ENCODE results near the gene CNKSR3.
"Not testable (repeated sequence)": the region's sequence is repeated elsewhere in the genome, so short reads cannot be mapped to it uniquely, and the experiment has no call there.

Gene CNKSR3

DNA sequence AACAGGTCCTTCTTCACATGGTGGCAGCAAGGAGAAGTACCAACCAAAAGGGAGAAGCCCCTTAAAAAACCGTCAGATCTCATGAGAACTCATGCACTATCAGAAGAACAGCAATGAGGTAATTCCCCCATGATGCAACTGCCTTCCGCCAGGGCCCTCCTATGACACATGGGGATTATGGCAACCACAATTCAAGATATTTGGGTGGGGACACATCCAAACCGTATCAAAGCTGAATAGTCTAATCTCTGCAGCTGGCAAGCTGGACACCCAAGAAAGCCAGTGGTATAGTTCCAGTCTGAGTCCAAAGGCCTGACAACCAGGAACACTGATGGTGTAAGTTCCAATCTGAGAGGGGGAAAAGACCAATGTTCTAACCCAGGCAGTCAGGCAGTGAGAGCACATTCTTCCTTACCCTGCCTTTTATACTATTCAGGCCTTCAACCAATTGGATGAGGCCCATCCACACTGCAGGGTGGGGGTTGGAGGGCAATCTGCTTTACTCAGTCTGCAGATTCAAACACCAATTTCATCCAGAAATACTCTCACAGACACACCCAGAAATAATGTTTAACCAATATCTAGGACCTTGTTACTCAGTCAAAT is 17.9 kb upstream of the CNKSR3 start:
- DNase-seq (ENCODE audit: low read depth): no peak

DNA sequence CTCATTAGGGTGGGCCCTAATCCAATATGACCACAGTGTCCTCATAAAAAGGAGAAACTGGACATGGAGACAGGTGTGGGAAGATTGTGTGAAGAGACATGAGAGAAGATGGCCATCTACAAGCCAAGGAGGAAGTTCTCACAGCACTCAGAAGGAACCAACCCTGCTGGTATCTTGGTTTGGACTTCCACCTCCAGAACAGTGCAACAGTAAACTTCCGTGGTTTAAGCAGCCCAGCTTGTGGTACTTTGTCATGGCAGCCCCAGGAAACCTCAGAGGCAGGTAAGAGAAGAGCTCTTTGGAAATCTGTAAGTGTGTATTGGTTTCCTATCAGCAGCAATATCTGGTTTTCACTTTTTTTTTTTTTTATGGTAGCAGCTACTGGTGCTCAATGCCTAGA is 16.5 kb upstream of the CNKSR3 start:
- no peak for DNase-seq (ENCODE audit: low read depth)

DNA sequence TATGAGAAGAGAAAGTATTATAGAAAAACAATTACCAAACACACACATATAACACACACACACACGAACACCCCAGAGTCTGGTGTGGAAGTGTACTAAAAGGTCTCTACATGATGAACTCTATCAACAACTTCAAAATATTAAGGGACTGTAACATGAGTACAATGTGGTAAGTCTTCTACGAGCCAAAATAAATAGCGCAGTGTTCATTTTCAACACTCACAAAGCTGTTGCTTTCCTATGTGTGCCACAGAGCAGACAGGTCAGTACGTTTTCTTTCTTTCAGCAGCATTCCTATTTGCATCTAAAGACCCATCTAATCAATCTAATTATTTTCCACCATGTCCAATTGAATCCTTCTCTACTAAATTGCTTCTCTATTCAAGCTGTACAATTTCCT is 12.1 kb upstream of the CNKSR3 start:
- DNase-seq (ENCODE audit: low read depth): no peak

DNA sequence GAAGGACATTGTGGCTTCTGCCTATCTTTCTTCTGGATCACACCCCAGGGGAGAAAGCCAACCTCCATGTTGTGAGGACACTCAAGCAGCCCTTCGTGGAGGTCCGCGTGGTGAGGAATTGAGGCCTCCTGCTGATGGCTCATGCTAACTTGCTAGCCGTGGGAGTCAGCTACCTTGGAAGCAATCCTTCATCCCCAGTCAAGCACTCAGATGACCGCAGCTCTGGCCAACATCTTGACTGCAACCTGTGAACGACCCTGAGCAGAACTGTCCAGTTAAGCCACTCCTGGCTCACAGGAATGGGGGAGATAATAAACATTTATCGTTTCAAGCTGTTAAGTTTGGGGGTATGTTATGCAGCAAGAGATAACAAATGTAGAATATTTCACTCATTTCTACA is 10.9 kb upstream of the CNKSR3 start:
- DNase-seq (ENCODE audit: low read depth): no peak

DNA sequence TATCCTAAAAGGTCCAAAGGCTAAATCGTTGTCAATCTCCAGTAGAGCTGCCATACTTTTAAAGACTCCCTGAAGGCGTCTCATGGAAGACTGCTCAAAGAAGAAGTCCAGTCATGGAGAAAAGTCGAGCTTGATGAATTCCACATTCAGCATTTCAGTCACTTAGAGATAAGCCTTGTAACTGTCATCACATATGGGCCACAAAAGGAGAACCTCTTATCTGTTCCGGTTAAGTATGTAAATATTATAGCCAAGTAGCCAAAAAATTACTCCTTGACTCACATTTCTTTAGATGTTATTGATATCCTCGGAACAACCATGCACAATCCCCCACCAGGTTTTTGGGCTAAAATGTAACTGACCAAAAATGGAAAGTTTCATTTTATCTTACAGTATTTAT is 9.8 kb upstream of the CNKSR3 start:
- DNase-seq (ENCODE audit: low read depth): no peak

DNA sequence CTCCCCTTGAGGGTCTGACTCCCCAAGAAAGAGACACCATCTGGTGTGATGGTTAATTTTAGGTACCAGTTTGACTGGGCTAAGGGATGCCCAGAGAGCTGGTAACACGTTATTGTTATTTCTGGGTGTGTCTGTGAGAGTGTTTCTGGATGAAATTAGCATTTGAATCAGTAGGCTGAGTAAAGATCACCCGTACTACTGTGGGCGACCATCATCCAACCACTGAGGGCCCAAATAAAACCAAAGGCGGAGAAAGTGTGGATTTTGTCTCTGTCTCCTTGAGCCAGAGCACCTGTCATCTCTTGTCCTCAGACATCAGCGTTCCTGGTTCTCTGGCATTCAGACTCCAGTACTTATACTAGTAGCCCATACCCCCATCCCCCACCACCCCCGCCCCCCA is 7.9 kb upstream of the CNKSR3 start:
- no peak for DNase-seq (ENCODE audit: low read depth)

DNA sequence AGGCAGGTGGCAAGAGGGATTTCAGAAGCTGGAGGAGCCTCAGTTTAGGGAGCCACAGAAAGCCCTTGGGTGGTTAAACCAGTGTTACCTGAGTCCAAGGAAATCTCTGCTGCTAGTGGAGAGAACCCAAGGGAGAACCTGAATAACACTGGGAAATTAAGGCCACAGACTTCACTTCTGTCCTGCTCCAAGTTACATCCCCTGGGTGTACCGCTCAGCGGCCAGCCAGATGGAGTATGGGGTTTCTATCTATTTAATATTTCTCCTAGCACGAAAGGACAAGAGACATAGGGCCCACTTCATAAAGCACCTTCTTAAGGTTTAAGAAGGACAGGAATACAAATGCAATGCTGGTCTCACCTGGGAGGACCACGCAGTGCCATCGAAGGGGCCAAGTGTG is 5.8 kb upstream of the CNKSR3 start:
- no peak for DNase-seq (ENCODE audit: low read depth)

DNA sequence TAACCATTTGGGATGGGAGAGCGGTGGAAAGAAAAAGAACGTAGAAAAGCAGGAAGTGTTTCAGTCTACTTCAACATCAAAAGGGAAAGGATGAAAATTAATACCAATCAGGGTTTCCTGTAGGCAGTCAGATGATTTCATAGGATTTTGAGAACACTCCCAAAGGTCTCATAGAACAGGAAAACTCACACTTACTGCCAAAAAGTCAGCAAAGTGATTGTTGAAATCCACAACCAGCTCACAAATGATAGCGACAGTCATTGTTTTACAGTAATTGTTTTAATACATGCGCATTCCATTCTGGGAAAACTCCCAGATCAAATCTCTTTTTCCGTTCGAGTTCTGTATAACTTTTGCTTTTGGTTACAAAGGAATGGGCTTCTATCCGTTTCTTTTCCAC is 5.3 kb upstream of the CNKSR3 start:
- DNase-seq (ENCODE audit: low read depth): no peak

DNA sequence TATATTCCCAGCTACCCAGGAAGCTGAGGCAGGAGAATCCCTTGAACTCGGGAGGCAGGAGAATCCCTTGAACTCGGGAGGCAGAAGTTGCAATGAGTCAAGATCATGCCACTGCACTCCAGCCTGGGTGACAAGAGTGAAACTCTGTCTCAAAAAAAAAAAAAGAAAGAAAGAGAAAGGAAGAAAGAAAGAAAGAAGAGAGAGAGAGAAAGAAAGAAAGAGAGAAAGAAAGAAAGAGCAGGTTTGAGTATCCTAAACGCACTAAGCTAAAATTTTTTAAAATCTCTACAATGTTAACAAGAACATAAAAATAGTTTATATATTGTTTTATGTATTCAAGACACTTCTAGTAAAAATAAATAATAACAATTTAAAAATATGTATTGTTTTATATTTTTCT is 4.6 kb upstream of the CNKSR3 start:
- DNase-seq (ENCODE audit: low read depth): not testable (repeated sequence)

DNA sequence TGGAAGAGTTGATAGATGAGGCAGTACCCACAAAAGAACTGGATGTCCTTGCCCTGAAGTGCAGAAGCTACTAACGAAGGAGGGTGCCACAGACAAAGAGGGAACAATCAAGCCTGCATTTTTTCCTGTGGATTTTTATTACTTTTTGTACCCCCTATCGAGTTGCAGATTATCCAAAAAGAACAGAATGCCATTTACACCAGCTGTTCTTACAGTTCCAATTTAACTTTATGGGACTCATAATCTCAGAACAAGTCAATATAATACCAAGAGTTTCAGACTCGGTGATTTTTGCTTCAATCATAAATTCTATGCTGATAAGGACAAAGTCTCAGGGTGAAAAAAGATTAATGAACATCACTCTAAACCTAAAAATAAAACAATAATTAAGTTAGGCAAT is 4.0 kb upstream of the CNKSR3 start:
- no peak for DNase-seq (ENCODE audit: low read depth)

DNA sequence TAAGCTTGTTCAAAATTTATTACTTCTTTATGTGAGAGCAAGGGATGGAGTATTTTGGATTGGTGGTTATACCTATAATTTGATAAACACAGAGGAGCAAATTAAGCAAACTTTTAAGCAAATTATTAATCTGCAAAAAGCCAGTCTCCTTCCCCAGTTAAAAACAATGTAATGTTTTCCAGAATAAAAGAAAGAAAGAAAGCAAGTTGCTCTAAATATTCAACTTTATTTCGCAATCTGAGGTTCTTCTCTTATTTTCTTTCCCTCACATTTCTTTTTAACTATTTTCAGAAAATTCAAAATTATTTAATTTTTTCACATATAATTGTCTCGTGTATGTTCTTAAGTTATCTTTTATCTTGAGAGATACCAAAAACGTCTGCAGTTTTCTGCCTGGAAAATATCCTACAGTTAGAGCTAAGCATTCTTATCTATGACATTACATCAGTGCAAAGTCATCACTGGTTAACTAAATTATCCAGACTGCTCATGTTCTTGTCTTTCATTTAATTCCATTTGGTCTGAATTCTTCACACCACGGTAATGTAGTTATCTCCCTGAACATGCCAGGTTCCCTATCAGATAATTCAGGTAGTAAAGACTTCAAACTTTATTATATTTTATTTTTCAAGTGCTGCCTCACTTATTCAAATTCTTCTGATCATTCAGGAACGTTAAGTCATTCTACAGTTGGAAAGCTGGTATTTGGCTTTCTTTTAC is 3.3 kb upstream of the CNKSR3 start:
- DNase-seq (ENCODE audit: low read depth): no peak

DNA sequence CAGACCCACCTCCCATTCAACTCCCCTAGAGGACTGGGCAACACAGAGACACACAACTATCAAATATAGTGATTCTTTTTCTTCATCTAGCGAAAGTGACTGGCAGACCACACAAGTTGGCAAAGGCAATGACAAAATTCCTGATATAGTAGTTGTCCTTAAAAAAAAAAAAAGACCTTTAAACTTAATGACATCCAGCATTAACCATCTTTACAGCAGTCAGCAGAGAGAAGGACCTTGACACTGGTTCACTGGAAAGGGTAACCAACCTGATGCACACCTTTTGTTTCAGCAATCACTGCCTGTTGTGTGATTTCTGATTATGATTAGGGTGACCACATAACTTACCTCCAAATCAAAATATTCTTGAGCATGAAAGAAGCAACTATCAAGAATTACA is 1.7 kb upstream of the CNKSR3 start:
- DNase-seq (ENCODE audit: low read depth): no peak

DNA sequence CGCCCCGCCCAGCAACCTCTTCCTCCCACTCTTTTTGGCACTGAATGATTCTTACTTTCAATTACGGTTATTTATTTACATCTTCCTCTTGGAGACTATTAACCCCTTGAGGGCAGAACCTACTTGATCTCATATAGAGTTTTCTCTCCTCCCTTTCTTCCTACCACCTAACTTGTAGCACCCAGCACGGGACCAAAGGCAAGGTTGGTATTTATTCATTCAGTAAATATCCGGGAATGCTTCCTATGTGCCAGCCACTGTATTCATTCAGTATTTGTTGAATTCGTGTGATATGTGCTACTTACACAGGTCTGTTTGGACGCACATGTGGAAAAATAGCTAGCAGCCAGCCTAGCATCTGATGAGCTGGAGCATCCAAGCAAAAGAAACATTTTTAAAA is 1.3 kb upstream of the CNKSR3 start:
- no peak for DNase-seq (ENCODE audit: low read depth)

DNA sequence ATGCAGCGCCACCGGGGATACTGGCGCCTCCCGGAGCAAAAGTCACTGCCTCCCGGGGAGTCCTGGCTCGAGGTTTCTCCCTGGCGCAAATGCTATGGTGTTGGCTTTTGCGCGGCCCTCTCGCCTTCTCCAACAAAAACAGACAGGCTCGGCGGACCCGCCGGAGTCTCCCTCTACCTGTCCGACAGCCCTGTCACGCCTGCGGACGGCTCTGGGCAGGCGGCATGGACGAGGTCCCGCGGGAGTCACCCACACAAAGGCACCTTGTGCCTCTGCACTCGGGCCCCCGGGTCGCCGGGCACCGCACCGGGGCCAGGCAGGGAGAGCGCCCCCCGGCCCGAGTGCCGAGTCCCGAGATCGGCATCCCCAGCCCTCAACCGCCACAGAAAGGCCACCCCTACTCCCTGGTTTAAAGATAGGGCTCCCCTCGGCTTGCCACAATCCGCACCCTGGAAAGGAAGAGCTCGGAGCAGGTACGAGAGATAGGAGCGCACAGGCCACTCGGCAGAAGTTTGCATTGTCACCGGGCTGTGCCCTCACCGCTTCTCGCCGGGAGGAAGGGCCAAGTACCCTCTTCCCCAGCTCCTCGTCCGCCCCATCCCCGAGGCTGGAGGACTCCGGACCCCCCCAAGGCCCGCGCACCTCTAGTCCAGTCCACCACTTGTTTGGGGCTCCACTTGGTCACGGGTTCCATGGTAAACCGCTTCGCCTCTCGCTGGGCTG is 903 bp downstream of the CNKSR3 start:
- no peak for DNase-seq (ENCODE audit: low read depth)

DNA sequence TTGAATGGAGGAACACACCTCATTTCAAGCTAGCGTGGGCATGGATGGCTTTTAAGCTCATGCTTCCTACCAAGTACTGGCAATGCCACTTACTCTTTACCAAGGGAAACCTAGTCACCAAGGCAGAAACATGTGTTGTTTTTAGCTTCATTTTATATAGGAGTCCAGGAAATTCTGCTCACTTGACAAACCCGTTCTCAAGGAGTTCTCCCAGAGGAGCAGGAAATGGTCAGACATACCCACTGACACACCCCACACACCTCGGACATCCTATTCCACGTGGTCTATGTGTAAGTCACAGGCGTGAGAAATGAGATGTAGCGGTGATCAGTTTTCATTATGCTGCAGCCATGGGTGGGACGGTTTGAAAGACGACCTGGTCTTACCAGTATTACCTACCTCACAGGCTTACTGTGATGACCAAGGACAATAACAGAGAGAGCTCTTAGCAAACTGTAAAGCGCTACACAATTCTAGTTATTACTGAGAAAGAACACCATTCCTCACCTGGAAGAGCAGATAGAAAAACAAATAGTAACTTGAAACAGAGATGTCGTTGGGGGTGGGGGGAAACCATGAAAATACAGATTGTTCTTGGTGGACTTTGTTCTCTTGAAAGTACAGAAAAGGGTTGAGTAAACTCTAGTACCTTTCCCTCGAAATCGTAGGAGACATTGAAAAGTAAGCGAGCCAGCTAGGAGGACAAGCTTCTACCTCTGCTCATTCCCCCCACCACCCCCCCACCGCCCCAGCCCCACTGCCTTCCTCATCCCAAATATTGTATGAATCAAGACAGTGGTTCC is 1.7 kb downstream of the CNKSR3 start:
- DNase-seq (ENCODE audit: low read depth): no peak

DNA sequence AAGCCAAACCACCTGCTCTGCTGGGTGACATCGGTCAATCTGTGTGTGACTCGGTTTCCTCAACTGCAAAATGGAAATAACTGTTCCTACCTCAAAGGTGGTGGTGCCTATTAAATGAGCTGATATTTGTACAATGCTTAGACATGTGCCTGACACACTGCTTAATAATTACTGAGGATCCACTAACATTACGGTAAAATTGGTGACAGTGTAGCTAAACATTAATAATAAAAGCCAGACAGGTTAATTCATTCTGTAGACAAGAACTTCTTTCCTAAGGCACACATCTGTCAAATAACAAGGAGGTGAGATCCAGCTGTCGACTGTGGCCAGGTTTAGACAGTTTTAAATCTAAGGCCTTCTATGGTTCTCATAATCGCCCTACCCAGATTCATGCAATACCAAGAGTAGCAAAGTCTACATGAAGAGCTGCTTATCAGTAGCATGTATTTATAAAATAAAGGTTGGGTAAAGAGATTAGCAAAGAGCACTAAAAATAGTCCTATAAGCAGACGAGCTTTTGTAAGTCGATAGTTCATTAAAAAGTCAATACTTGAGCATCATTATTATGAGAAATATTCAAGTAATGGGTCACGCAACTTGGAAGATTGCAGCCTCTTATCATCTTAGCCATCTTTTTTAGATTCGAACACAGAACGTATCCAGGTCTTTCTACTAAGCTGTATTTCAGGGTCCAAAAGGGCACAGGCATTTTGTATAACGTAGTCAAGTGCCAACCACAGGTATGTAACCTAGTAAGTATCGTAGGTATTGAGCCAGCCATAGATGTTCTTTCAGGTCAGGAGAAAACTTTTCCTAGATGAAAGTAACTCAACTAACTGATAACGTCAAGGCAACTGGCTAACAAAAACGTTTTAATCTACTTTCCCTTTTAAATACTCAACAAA is 3.2 kb downstream of the CNKSR3 start:
- DNase-seq (ENCODE audit: low read depth): no peak

DNA sequence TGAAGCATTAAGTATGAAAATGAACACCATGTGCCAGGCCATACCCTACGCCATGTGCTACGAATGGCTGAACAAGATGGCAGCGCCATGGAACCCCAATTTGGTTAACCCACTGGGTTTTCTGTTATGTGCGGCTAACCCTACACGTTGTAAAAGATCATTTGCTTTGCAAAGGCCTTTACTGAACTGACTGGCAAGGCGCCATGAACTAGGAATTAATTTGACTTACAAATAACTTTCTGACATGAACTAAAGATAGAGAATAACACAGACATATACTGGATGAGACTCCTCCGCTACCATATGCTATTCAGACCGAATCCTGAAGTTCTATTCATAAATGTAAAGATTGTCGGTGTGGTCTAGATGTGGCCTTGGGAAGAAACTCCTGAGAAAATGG is 3.9 kb downstream of the CNKSR3 start:
- no peak for DNase-seq (ENCODE audit: low read depth)

DNA sequence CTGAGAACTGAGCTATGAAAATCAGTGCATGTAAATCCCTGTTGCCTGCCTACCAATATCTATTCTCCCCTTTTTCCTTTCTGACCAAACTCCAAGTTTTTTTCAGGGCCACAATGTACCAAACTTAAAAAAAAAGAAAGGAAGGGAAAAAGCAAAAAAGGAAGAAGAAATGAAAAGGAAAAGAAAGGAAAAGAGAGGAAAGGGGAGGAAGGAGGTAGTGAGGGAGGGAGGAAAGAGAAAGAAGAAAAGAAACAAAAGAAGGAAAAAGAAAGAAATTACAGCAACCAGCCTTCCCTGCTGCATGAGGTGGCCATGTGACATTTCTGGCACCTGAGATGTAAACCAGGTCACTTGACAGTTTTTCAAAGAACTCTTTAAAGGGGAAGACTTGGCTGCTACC is 4.4 kb downstream of the CNKSR3 start:
- no peak for DNase-seq (ENCODE audit: low read depth)

DNA sequence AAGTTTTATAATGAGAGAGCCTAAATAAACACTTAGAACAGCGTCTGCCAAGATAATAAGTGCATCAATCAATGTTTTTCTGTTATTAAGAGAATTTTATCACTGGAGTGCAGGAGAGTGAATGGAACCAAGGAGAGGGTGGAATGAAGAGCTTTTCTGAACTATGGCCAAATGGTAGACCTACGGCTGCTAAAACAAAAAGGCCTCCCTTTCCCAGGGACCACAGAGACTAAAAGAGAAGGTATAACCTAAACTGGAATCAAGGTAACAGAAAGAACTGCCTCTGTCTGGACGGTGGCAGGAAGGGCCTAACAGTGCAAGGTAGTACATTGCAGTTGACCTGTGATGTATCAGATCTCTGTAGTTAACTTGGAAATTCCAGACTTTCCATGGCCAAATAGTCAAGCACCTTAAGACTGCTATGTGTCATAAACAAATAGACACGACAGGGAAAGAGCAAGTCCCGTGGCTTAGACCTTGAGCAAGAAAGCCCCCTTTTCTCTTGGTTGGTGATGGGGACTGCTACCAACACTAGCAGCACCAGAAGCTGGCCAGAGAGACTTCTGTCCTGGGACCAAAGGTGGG is 5.5 kb downstream of the CNKSR3 start:
- no peak for DNase-seq (ENCODE audit: low read depth)

DNA sequence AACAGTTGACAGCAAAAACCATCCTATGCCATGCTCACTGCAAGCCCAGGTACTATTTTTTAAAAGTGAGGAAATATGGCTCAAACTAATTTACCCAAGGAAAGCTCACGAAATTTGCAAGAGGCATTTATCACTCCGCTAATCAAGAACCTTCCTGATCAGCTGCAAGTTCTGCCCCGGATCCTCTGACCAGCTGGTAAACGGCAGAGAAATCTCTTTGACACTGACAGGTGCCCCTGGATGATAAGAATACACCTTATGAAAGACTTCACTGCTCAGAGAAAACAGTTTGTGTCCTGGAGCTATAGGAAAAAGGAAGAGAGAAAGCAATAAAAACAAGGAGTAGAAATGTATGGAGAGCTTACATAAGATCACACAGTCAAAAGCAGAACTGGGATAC is 6.4 kb downstream of the CNKSR3 start:
- no peak for DNase-seq (ENCODE audit: low read depth)

DNA sequence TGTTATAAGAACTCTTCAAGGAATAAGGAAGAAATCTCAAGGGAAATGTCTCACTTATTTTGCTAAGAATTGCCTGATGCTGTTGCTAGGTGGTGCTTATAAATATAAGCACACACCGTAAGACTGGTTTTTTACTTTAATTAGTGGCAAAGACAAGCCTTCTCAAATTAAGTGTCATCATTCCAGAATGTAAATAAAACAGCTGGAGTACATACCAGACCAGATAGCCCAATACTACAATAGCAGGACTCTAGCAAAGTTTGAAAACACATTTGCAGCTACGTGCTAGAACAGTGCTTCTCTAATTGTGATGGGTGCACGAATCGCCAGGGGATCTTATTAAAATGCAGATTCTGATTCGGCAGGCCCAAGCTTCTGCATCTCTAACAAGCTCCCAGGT is 6.8 kb downstream of the CNKSR3 start:
- DNase-seq (ENCODE audit: low read depth): no peak

Measured in stimulated activated CD8-positive, alpha-beta memory T cell treated with anti-CD3 and anti-CD28 coated beads, Interleukin-15, amount 100 ng/mL, for 1 hour (primary cell).